ENCODE results near the gene PTPRN2.
"Not testable (repeated sequence)": the region's sequence is repeated elsewhere in the genome, so short reads cannot be mapped to it uniquely, and the experiment has no call there.

Gene PTPRN2

GRCh38 chr7:157946398-157947060 lies 641.1 kb downstream of the PTPRN2 start:
- DNase-seq, result no peak

GRCh38 chr7:157945401-157945800 lies 642.2 kb downstream of the PTPRN2 start:
- DNase-seq, result no peak

GRCh38 chr7:157944734-157945291 lies 642.8 kb downstream of the PTPRN2 start:
- DNase-seq, result no peak

- DNase-seq, result no peak
Measured at GRCh38 chr7:157944051-157944450, 643.6 kb downstream of the PTPRN2 start.

- no peak for DNase-seq
Measured at GRCh38 chr7:157943561-157943960, 644.1 kb downstream of the PTPRN2 start.

- DNase-seq, result no peak
Measured at GRCh38 chr7:157941210-157941609, 646.4 kb downstream of the PTPRN2 start.

GRCh38 chr7:157940497-157940896 lies 647.1 kb downstream of the PTPRN2 start:
- DNase-seq, result no peak

GRCh38 chr7:157938211-157938610 lies 649.4 kb downstream of the PTPRN2 start:
- DNase-seq, result no peak

- no peak for DNase-seq
Measured at GRCh38 chr7:157937406-157937805, 650.2 kb downstream of the PTPRN2 start.

- no peak for DNase-seq
Measured at GRCh38 chr7:157936976-157937375, 650.6 kb downstream of the PTPRN2 start.

- not testable (repeated sequence) for DNase-seq
Measured at GRCh38 chr7:157935721-157936120, 651.9 kb downstream of the PTPRN2 start.

- not testable (repeated sequence) for DNase-seq
Measured at GRCh38 chr7:157933219-157934155, 654.1 kb downstream of the PTPRN2 start.

GRCh38 chr7:157932498-157933218 lies 655.0 kb downstream of the PTPRN2 start:
- no peak for DNase-seq

- no peak for DNase-seq
Measured at GRCh38 chr7:157930926-157931466, 656.6 kb downstream of the PTPRN2 start.

GRCh38 chr7:157930441-157930840 lies 657.2 kb downstream of the PTPRN2 start:
- DNase-seq, result no peak

- no peak for DNase-seq
Measured at GRCh38 chr7:157929671-157930070, 658.0 kb downstream of the PTPRN2 start.

GRCh38 chr7:157928808-157929425 lies 658.7 kb downstream of the PTPRN2 start:
- DNase-seq, result no peak

GRCh38 chr7:157928171-157928794 lies 659.3 kb downstream of the PTPRN2 start:
- no peak for DNase-seq

GRCh38 chr7:157927313-157927925 lies 660.2 kb downstream of the PTPRN2 start:
- DNase-seq, result no peak

- no peak for DNase-seq
Measured at GRCh38 chr7:157926521-157927150, 661.0 kb downstream of the PTPRN2 start.

All from right kidney (tissue), 1 donor.